Large intestine (tissue), 3 donors: ENCODE measurements around the gene DHRS7. TPM values are rescaled to one million over a fixed set of nuclear protein-coding genes. Genes with fewer than 3 reads are reported as not detected.
A peak's percentile ranks its signal among the peaks of the same experiment; 100 is the strongest.

Experiments
- DNase-seq, 2 donors: peaks; one replicate each; pipeline versions ENCODE4 v3.0.0 to v3.0.0-alpha.2; 2013
- H3K27ac ChIP-seq: one replicate; pipeline ENCODE4 v1.5.1; 2013; ENCODE audit warnings: low read length
- H3K27me3 ChIP-seq: 2 replicates; pipeline ENCODE4 v1.6.1; 2013; ENCODE audit warnings: low read length; ENCODE audit not compliant: control insufficient read depth, insufficient read depth
- H3K36me3 ChIP-seq: 2 replicates; pipeline ENCODE4 v1.6.1; 2013; ENCODE audit warnings: low read length; ENCODE audit not compliant: control insufficient read depth, insufficient read depth
- H3K4me1 ChIP-seq: one replicate; pipeline ENCODE4 v1.6.1; 2013; ENCODE audit warnings: low read length; ENCODE audit not compliant: control insufficient read depth, insufficient read depth
- H3K4me3 ChIP-seq: one replicate; pipeline ENCODE4 v1.5.1; 2013; ENCODE audit warnings: low read length
- H3K9me3 ChIP-seq: one replicate; pipeline ENCODE4 v1.6.1; 2013; ENCODE audit warnings: mild to moderate bottlenecking, low read depth, low read length, moderate library complexity; ENCODE audit not compliant: control insufficient read depth
- WGBS: methylation state at CpG from one replicate; pipeline ENCODE4 v1.1.5; 2013; ENCODE audit warnings: low lambda C conversion rate; ENCODE audit not compliant: insufficient coverage; 5-methylcytosine and 5-hydroxymethylcytosine counted together
- polyA plus RNA-seq: library from polyadenylated mRNA; unstranded; fragments of 120-200 nt; gene quantifications from one replicate; pipeline ENCODE4 v1.2.1, GENCODE V29; 2013

Gene DHRS7
- polyA plus RNA-seq, 1 donor, result 281 TPM

DNA sequence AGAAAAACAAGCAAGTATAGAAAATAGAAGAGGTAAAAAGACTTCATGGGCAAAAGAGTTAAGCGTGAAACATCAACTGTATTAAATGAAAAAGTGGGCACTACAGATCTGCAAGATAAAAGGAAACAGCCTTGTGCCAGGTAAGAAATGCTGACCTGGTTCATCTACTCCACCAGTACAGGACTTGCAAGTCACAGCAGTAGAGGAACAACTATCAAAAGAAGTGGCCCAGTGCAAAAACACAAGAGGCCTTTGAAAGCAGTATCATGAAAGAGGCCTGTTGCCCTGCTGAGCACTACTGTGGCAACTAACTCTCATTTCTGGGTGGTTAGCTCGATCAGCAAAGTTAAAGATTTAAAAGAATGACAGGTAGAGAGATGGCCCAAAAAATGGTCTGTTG, 10.5 kb downstream of the DHRS7 start:
- Histone ChIP-seq H3K36me3 (peaks cover 39% of the 10 kb centered on the region), H3K4me3 (no peak overlapping the region), H3K27ac (no peak overlapping the region), H3K4me1 (no peaks in the 10 kb centered on the region), H3K27me3 (no peaks in the 10 kb centered on the region), H3K9me3 (no peaks in the 10 kb centered on the region)
- 100% methylated on average over 2 of the region's 2 CpGs for WGBS
- DNase-seq, result no peak

DNA sequence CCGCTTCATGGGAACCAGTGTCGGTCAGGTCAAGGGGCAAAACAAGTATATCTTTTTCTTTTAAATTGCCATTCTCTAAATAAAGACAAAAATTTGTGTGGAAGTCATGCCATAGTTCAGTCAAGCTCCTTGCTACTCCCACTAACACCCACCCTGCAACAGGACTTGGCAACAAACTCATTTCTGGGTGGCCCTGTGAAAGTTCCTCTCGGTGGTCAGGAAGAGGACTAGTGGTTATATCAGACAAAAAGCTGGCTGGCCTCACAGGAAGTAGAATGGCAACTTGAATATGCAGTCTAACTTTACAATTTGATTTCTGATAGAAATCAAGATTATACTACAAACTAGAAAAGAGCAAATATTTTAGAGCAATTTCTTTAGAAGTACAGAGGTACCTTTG, 11.2 kb downstream of the DHRS7 start:
- H3K27ac ChIP-seq, result no peak overlapping the region
- no peak overlapping the region for H3K4me3 ChIP-seq
- no CpG with 5 or more reads among the region's 3 CpGs for WGBS
- no peaks in the 10 kb centered on the region for H3K27me3 ChIP-seq
- H3K36me3 ChIP-seq, result peaks cover 44% of the 10 kb centered on the region
- DNase-seq, result no peak
- H3K9me3 ChIP-seq, result no peaks in the 10 kb centered on the region
- H3K4me1 ChIP-seq, result no peaks in the 10 kb centered on the region

DNA sequence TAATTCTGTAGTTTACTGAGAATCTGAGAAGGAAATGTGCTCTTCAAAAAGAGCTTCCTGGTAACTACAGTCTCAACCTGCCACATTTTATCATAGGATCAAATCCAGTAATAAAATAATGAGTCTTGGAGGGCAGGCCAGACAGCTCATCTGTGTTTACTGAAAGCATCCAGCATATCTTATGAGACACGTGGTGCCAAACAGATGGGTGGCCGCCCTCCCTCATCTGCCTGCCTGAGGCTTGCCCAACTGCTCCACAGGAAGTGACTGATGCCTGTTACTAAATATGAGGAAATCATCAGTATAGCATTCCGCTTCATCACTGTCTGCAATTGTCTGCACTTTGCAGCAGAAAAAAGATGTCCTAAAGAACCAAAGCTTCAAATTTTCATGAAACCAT, 13.5 kb downstream of the DHRS7 start:
- peak; percentile 23 to 31 for DNase-seq
- Histone ChIP-seq H3K9me3 (no peaks in the 10 kb centered on the region), H3K36me3 (peaks cover 58% of the 10 kb centered on the region), H3K27me3 (no peaks in the 10 kb centered on the region), H3K4me3 (no peak overlapping the region), H3K27ac (no peak overlapping the region), H3K4me1 (no peaks in the 10 kb centered on the region)
- no CpG with 5 or more reads among the region's 3 CpGs for WGBS

DNA sequence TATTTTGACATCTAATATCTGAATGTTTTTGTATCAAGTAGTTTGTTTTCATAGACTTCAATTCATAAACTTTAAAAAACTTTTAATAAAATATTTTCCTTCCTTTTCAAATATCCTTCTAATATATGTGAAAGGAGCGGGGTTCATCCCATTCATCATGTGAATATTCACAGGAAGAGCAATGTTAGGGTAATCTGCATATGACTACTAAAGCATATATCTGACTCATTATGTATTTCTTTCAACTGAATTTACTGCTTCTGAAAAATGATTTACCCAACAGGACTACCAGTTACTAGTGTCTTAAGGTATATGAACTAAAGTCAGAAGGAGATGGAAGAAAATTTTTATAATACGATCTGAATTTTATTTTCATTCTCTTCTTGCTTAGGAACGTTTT, 30.5 kb downstream of the DHRS7 start:
- no peak for DNase-seq
- WGBS, result 100% methylated on average over 2 of the region's 3 CpGs
- Histone ChIP-seq H3K9me3 (no peaks in the 10 kb centered on the region), H3K27ac (no peak overlapping the region), H3K4me1 (no peaks in the 10 kb centered on the region), H3K4me3 (no peak overlapping the region), H3K36me3 (peaks cover 3% of the 10 kb centered on the region), H3K27me3 (no peaks in the 10 kb centered on the region)

DNA sequence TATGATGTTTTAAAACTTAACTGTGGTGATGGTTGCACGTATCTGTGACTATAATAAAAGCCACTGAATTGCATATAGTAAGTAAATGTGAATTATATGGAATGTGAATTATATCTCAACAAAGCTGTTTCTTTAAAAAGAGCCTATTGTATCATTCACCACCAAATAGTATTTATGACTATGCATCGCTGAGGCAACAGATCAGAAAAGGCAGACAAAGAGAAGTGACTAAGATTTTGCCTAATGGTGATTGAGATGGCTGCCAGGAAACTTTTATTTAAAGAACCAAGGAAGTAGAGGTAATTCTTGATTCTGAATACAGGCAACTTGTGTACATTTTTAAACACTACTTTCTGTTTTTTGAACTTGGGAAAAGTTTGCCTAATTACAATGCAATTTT, 31.7 kb downstream of the DHRS7 start:
- no CpG with 5 or more reads among the region's 2 CpGs for WGBS

DNA sequence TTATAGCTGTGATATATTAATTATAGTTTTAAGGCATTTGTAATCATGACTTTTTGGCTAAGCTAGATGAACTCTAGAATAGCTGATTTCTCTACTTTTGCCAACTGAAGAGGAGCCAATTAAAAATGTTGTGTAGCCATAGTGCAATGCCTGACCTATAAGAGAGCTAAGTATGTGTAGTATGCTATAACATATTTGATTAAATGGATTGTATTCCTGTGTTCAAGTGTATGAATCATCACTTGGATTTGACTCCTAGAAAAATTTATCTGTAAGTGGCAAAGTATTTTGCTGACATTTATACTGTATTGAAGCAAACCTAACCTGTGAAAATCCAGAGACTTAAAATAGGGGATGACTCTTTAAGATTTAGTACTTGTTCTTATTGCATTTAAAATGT, 39.3 kb downstream of the DHRS7 start:
- no peaks in the 10 kb centered on the region for H3K4me1 ChIP-seq
- no peak overlapping the region for H3K4me3 ChIP-seq
- no peak overlapping the region for H3K27ac ChIP-seq
- H3K36me3 ChIP-seq, result peaks cover 58% of the 10 kb centered on the region
- H3K9me3 ChIP-seq, result no peaks in the 10 kb centered on the region
- H3K27me3 ChIP-seq, result no peaks in the 10 kb centered on the region
- no peak for DNase-seq

More for the DNA sequence above, 31.7 kb downstream of the DHRS7 start:
- Histone ChIP-seq H3K4me3 (no peak overlapping the region), H3K27ac (no peak overlapping the region), H3K4me1 (no peaks in the 10 kb centered on the region), H3K36me3 (peaks cover 7% of the 10 kb centered on the region), H3K27me3 (no peaks in the 10 kb centered on the region), H3K9me3 (no peaks in the 10 kb centered on the region)
- no peak for DNase-seq

DNA sequence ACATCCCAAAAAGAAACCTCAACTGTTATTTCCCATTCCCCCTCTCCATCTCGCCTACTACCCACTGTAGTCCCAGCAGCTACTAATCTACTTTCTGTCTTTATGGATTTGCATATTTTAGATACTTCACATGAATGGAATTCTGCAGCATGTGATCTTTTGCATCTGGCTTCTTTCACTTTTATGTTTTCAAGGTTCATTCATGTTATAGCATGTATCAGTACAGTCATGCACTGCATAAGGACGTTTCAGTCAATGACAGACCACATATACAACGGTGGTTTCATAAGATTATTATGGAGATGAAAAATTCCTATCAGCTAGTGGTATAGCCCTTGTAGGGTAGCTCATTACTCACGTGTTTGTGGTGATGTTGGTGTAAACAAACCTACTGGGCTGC, 49.0 kb downstream of the DHRS7 start:
- H3K9me3 ChIP-seq, result no peaks in the 10 kb centered on the region
- no peak for DNase-seq
- H3K4me1 ChIP-seq, result no peaks in the 10 kb centered on the region
- H3K4me3 ChIP-seq, result no peak overlapping the region
- peaks cover 29% of the 10 kb centered on the region for H3K36me3 ChIP-seq
- WGBS, result no CpG with 5 or more reads among the region's 4 CpGs
- H3K27ac ChIP-seq, result no peak overlapping the region
- no peaks in the 10 kb centered on the region for H3K27me3 ChIP-seq

DNA sequence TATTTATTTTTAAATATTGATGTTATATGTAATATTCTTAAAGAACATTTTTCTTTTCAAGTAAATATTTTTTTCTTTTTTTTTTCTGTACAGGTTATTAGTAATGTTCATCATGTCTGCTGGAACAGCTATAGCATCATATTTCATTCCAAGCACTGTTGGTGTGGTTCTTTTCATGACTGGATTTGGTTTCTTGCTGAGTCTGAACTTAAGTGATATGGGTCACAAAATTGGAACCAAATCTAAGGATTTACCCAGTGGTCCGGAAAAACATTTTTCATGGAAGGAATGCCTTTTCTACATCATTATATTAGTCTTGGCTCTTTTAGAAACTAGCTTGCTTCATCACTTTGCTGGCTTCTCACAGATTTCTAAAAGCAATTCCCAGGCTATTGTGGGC, 50.3 kb downstream of the DHRS7 start:
- Histone ChIP-seq H3K9me3 (no peaks in the 10 kb centered on the region), H3K27me3 (no peaks in the 10 kb centered on the region), H3K27ac (no peak overlapping the region), H3K4me3 (no peak overlapping the region), H3K36me3 (peaks cover 30% of the 10 kb centered on the region), H3K4me1 (no peaks in the 10 kb centered on the region)
- DNase-seq, result no peak
- no CpG with 5 or more reads among the region's 1 CpG for WGBS

DNA sequence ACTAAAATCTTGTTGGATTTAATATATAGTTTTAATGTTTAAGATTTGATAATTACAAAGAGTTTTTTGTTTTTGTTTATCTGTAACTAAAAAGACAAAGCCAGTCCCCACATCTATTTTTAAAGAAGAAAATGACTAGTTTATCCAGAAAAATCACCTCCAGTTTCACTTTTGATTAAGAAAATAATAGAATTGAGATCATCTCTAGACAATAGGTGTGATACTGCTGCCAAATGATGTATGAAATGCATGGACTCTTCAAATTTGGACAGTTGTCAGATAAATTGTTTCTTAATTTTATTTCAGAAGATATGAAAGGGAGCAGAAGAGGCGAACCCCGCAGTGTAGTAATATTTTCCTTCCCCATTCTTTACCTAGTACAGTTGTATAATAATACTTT, 53.5 kb downstream of the DHRS7 start:
- WGBS, result 92% methylated on average over 2 of the region's 2 CpGs
- no peak for DNase-seq
- Histone ChIP-seq H3K9me3 (no peaks in the 10 kb centered on the region), H3K4me3 (no peak overlapping the region), H3K36me3 (peaks cover 24% of the 10 kb centered on the region), H3K4me1 (no peaks in the 10 kb centered on the region), H3K27me3 (no peaks in the 10 kb centered on the region), H3K27ac (no peak overlapping the region)

DNA sequence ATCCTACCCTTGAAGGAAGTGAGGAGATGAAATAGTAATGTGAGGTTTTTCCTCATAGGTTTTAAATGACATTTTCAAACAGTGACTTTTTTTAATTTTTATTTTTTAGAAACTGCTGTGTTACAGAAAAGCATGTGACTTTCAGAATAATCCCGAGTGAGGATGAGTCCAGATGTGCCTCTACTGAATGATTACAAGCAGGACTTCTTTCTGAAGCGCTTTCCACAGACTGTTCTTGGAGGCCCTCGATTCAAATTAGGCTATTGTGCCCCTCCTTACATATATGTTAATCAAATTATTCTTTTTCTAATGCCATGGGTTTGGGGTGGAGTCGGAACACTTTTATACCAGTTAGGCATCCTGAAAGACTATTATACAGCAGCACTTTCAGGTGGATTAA, 57.7 kb downstream of the DHRS7 start:
- Histone ChIP-seq H3K36me3 (peaks cover 17% of the 10 kb centered on the region), H3K27ac (no peak overlapping the region), H3K9me3 (no peaks in the 10 kb centered on the region), H3K4me3 (no peak overlapping the region), H3K4me1 (no peaks in the 10 kb centered on the region), H3K27me3 (no peaks in the 10 kb centered on the region)
- WGBS, result 100% methylated on average over 1 of the region's 4 CpGs
- DNase-seq, result no peak

DNA sequence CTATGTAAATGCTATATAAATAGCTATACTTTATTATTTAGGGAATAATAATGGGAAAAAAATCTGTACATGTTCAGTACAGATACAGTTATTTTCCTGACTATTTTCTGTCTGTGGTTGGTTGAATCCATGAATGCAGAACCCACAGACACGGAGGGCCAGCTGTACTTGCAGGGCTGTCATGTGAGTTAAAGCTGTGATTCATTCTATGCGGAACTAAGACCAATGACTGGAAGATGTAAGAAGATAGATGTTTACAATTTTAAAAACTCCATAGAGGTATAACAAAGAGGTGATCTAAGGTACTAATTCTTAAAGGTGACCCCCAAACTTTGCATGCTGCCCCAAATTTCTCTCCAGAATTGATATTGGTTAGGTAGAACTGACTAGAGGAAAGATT, 58.9 kb downstream of the DHRS7 start:
- Histone ChIP-seq H3K27ac (no peak overlapping the region), H3K9me3 (no peaks in the 10 kb centered on the region), H3K4me3 (no peak overlapping the region), H3K36me3 (peaks cover 17% of the 10 kb centered on the region), H3K4me1 (no peaks in the 10 kb centered on the region), H3K27me3 (no peaks in the 10 kb centered on the region)
- no peak for DNase-seq
- WGBS, result 60% methylated on average over 1 of the region's 2 CpGs
